H1 (cell line): ENCODE data around the gene FLNA. TPM values are rescaled to one million over a fixed set of nuclear protein-coding genes. Genes with fewer than 3 reads are reported as not detected.

ENCODE experiments used
- FOSL1 ChIP-seq: IDR thresholded peaks from 2 replicates; pipeline ENCODE4 v1.6.1; 2011; ENCODE audit warnings: mild to moderate bottlenecking, low read depth, low read length, moderate library complexity; ENCODE audit not compliant: insufficient read depth
- GTF2F1 ChIP-seq: IDR thresholded peaks from 2 replicates; pipeline ENCODE4 v1.6.1; 2012; ENCODE audit warnings: low read depth, low read length, improper control_type of control experiment, borderline replicate concordance
- POLR2A ChIP-seq, 2 experiments: IDR thresholded peaks; 1 replicate in 1 of 2; 2 replicates in 1 of 2; pipeline ENCODE4 v1.6.1; 2011; ENCODE audit warnings: low read depth in 2 of 2, low read length in 2 of 2, mild to moderate bottlenecking in 2 of 2; ENCODE audit errors: control extremely low read depth in 1 of 2
- SP2 ChIP-seq: IDR thresholded peaks from 2 replicates; pipeline ENCODE4 v1.6.1; 2012; ENCODE audit warnings: mild to moderate bottlenecking, low read length, inconsistent platforms
- polyA plus RNA-seq, 7 experiments: library from polyadenylated mRNA; depleted of rRNA in 3 of 7; stranded (reverse) in 5 of 7; unstranded in 2 of 7; fragments of >200 nt in 5 of 7; fragments of 200-250 nt in 2 of 7; gene quantifications; 1 replicate in 5 of 7; 2 replicates in 1 of 7; 4 replicates in 1 of 7; pipeline versions ENCODE4 v1.2.1 to v1.2.3, GENCODE V29; 2011 to 2013; ENCODE audit warnings: missing spikeins in 2 of 7, mixed read lengths in 2 of 7
- total RNA-seq: library from RNA; stranded (reverse); fragmentation: NEBNext Ultra II Directional; extraction: Animal tissue kit (Norgen Biotek cat#: 25700); gene quantifications from 2 replicates; pipeline ENCODE4 v1.2.1, GENCODE V29; 2021

The FLNA gene
- total and polyA plus RNA-seq, 2 of the 8 experiments (the other 6 are each of a cell fraction or from before 2014, with no cell fraction given): 315 to 925 TPM

DNA sequence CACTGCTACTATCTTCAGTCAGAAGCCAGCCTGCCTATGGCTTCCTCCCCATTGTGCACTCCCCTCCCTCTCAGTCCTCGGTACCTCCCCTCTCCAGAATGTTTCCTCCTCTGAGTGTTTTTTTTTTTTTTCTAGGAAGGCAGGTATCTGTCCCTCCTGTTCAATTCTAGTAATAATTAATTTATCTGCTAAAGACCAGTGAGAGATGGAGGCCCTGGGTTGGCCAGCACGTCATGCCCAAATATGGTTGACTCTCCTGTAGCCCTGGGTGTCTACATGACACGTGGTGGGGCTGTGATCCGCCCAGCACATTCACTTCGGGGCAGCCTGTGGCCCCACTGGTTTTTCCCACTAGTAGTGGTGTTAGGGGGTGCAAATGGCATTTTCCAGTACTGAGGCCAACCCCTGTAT, 1.8 kb downstream of the FLNA start (continued):
- no peak for TF ChIP-seq POLR2A (IDR thresholded peaks at IDR 0.05; ENCODE audit: control extremely low read depth in 1 of 2, low read depth in 2 of 2, low read length in 2 of 2)
- no peak for TF ChIP-seq SP2
- TF ChIP-seq GTF2F1: no peak
- TF ChIP-seq FOSL1: no peak
